ENCODE measurements around the gene PPP1R11.
A peak's percentile ranks its signal among the peaks of the same experiment; 100 is the strongest.

Gene PPP1R11

DNA sequence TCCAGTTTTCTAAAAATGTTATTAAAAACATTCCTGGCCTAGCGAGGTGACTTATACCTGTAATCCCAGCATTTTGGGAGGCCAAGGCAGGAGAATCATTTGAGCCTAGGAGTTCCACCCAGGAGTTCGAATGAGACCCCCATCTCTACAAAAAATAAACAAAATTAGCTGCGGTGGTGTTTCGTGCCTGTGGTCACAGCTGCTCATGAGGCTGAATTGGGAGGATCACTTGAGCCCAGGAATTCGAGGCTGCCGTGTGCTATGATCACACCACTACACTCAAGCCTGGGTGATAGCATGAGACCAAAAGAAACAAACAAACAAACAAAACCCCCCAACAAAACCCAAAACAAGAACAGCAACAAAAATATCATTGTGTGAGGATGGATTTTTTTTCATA, 25.8 kb upstream of the PPP1R11 start:
- H3K36me3 ChIP-seq (ENCODE audit: control insufficient read depth in 2 of 2, insufficient read depth in 2 of 2, low read length in 2 of 2): no peaks in the 10 kb centered on the region
- H3K9ac ChIP-seq (ENCODE audit: low read length in 2 of 2): no peak overlapping the region
- no peaks in the 10 kb centered on the region for H3K27me3 ChIP-seq (ENCODE audit: control insufficient read depth in 1 of 2, insufficient read depth in 2 of 2, low read length in 2 of 2)
- no peak overlapping the region for H3K27ac ChIP-seq (ENCODE audit: low read length)
- H3K9me3 ChIP-seq (ENCODE audit: control insufficient read depth in 2 of 2, low read length in 2 of 2): no peaks in the 10 kb centered on the region
- H3K4me1 ChIP-seq (ENCODE audit: control insufficient read depth, insufficient read depth, low read length): no peaks in the 10 kb centered on the region
- H3K4me3 ChIP-seq (ENCODE audit: low read length in 2 of 2): no peak overlapping the region

DNA sequence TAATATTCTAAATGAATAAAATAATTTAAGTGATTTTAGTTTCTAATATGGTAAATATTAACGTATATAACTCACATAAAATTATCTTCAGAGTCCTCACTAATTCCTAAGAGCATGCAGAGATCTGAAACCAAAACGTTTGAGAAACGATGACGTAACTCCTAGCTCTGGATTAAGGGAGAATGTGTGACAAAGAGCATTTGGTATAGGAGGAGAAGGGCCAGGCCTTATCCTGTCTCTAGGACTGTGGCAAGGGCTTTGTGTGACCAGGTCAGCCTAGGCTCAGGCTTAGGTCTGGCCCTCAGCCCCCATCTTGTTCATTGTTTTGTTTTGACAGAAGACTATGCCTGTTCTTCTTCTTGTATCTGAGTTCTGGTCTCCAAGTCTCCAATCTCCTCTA, 25.2 kb upstream of the PPP1R11 start:
- Histone ChIP-seq H3K9me3 (ENCODE audit: control insufficient read depth in 2 of 2, low read length in 2 of 2) (no peaks in the 10 kb centered on the region), H3K4me3 (ENCODE audit: low read length in 2 of 2) (no peak overlapping the region), H3K9ac (ENCODE audit: low read length in 2 of 2) (no peak overlapping the region), H3K27ac (ENCODE audit: low read length) (no peak overlapping the region), H3K36me3 (ENCODE audit: control insufficient read depth in 2 of 2, insufficient read depth in 2 of 2, low read length in 2 of 2) (no peaks in the 10 kb centered on the region), H3K4me1 (ENCODE audit: control insufficient read depth, insufficient read depth, low read length) (no peaks in the 10 kb centered on the region), H3K27me3 (ENCODE audit: control insufficient read depth in 1 of 2, insufficient read depth in 2 of 2, low read length in 2 of 2) (no peaks in the 10 kb centered on the region)

DNA sequence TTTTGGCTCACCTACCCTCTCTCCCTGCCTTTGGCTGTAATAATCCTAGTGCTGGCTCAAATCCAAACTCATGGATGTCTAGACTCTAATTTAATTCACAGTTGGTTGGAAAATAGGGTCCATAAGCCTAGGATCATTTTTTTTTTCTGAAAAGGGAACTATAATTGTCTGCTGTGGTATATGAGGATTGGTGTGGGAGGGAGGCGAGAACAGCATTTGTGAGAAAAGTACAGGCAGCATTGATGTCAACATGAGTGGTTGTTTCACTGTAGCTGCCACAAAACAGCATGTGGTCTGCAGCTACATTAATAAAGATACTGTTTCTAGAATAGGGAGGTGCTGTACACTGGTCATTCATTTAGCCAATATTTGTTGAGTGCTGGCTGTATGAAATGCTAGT, 24.5 kb upstream of the PPP1R11 start:
- Histone ChIP-seq H3K4me1 (ENCODE audit: control insufficient read depth, insufficient read depth, low read length) (no peaks in the 10 kb centered on the region), H3K27ac (ENCODE audit: low read length) (no peak overlapping the region), H3K36me3 (ENCODE audit: control insufficient read depth in 2 of 2, insufficient read depth in 2 of 2, low read length in 2 of 2) (no peaks in the 10 kb centered on the region), H3K9ac (ENCODE audit: low read length in 2 of 2) (no peak overlapping the region), H3K27me3 (ENCODE audit: control insufficient read depth in 1 of 2, insufficient read depth in 2 of 2, low read length in 2 of 2) (no peaks in the 10 kb centered on the region), H3K9me3 (ENCODE audit: control insufficient read depth in 2 of 2, low read length in 2 of 2) (no peaks in the 10 kb centered on the region), H3K4me3 (ENCODE audit: low read length in 2 of 2) (no peak overlapping the region)

DNA sequence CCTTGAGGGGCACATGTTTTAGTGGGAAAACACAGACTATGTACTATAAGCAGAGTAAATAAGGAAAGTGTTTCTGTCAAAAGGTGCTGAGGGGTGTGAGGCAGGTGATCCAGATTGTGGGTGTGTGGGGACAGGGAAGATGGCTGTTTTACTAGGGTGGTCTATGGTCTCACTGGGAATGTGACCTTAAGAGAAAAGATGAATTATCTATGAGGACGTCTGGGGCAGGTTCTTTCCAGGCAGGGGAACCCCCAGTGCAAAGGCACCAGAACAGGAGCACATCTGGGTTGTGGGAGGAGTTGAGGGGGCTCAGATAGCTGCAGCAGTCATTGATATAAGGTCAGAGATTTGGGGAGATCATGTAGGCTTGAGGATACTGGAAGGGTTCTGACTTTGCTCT, 24.1 kb upstream of the PPP1R11 start:
- no peaks in the 10 kb centered on the region for H3K36me3 ChIP-seq (ENCODE audit: control insufficient read depth in 2 of 2, insufficient read depth in 2 of 2, low read length in 2 of 2)
- H3K4me1 ChIP-seq (ENCODE audit: control insufficient read depth, insufficient read depth, low read length): no peaks in the 10 kb centered on the region
- no peak overlapping the region for H3K4me3 ChIP-seq (ENCODE audit: low read length in 2 of 2)
- H3K27ac ChIP-seq (ENCODE audit: low read length): no peak overlapping the region
- H3K9ac ChIP-seq (ENCODE audit: low read length in 2 of 2): no peak overlapping the region
- no peaks in the 10 kb centered on the region for H3K9me3 ChIP-seq (ENCODE audit: control insufficient read depth in 2 of 2, low read length in 2 of 2)
- H3K27me3 ChIP-seq (ENCODE audit: control insufficient read depth in 1 of 2, insufficient read depth in 2 of 2, low read length in 2 of 2): no peaks in the 10 kb centered on the region

DNA sequence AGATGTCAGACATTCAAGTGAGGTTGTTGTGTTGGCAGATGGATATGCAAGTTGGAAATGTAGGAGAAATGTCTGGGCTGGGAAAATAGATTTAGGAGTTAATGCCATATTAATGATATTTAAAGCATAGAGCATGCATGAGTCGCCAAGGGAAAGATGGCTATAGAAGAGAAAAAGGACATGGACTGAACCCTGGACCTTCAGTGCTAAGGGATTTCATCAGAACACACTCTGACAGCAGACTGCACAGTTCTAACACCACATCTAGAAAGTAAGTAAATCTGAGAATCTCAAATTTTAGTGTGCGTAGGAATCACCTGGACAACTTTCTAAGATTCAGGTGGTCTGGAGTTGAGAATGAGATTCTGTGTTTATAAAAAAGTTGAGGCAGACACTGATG, 23.3 kb upstream of the PPP1R11 start:
- Histone ChIP-seq H3K4me1 (ENCODE audit: control insufficient read depth, insufficient read depth, low read length) (no peaks in the 10 kb centered on the region), H3K9me3 (ENCODE audit: control insufficient read depth in 2 of 2, low read length in 2 of 2) (no peaks in the 10 kb centered on the region), H3K9ac (ENCODE audit: low read length in 2 of 2) (no peak overlapping the region), H3K27ac (ENCODE audit: low read length) (no peak overlapping the region), H3K36me3 (ENCODE audit: control insufficient read depth in 2 of 2, insufficient read depth in 2 of 2, low read length in 2 of 2) (no peaks in the 10 kb centered on the region), H3K27me3 (ENCODE audit: control insufficient read depth in 1 of 2, insufficient read depth in 2 of 2, low read length in 2 of 2) (no peaks in the 10 kb centered on the region), H3K4me3 (ENCODE audit: low read length in 2 of 2) (no peak overlapping the region)

DNA sequence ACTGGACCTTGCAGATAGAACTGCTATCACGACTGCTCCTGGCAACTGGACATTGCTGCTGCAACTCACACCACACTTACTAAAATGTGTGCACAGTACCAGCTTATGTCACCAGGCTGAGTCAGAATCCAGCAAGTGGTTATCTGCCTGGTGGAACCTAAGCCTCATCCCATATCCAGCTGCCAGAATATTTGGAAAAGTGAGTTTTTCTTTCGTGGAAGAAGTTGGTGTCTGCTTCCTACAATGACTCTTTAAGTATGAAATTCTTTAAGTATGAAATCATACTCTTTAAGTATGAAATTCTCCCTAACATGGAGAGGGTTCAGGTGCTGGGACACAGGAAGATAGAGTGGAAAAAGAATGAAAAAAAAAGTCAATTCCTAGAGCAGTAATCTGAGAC, 22.4 kb upstream of the PPP1R11 start:
- no peak overlapping the region for H3K4me3 ChIP-seq (ENCODE audit: low read length in 2 of 2)
- H3K9ac ChIP-seq (ENCODE audit: low read length in 2 of 2): no peak overlapping the region
- H3K4me1 ChIP-seq (ENCODE audit: control insufficient read depth, insufficient read depth, low read length): no peaks in the 10 kb centered on the region
- H3K27me3 ChIP-seq (ENCODE audit: control insufficient read depth in 1 of 2, insufficient read depth in 2 of 2, low read length in 2 of 2): no peaks in the 10 kb centered on the region
- H3K27ac ChIP-seq (ENCODE audit: low read length): no peak overlapping the region
- no peaks in the 10 kb centered on the region for H3K9me3 ChIP-seq (ENCODE audit: control insufficient read depth in 2 of 2, low read length in 2 of 2)
- no peaks in the 10 kb centered on the region for H3K36me3 ChIP-seq (ENCODE audit: control insufficient read depth in 2 of 2, insufficient read depth in 2 of 2, low read length in 2 of 2)

DNA sequence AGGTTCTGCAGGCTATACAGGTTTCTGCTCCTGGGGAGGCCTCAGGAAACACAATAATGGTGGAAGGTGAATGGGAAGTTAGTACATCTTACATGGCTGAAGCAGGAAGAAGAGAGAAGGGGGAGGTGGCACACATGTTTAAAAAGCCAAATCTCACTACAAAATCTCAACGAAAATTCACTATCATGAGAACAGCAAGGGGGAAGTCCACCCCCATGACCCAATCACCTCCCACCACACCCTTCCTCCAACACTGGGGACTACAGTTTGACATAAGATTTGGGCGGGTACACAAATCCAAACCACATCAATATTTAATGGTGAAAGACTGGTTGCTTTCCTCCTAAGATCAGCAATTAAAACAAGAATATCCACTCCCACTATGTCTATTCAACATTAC, 19.8 kb upstream of the PPP1R11 start:
- no peaks in the 10 kb centered on the region for H3K9me3 ChIP-seq (ENCODE audit: control insufficient read depth in 2 of 2, low read length in 2 of 2)
- H3K4me3 ChIP-seq (ENCODE audit: low read length in 2 of 2): no peak overlapping the region
- H3K27ac ChIP-seq (ENCODE audit: low read length): no peak overlapping the region
- H3K9ac ChIP-seq (ENCODE audit: low read length in 2 of 2): no peak overlapping the region
- H3K4me1 ChIP-seq (ENCODE audit: control insufficient read depth, insufficient read depth, low read length): no peaks in the 10 kb centered on the region
- no peaks in the 10 kb centered on the region for H3K27me3 ChIP-seq (ENCODE audit: control insufficient read depth in 1 of 2, insufficient read depth in 2 of 2, low read length in 2 of 2)
- no peaks in the 10 kb centered on the region for H3K36me3 ChIP-seq (ENCODE audit: control insufficient read depth in 2 of 2, insufficient read depth in 2 of 2, low read length in 2 of 2)

DNA sequence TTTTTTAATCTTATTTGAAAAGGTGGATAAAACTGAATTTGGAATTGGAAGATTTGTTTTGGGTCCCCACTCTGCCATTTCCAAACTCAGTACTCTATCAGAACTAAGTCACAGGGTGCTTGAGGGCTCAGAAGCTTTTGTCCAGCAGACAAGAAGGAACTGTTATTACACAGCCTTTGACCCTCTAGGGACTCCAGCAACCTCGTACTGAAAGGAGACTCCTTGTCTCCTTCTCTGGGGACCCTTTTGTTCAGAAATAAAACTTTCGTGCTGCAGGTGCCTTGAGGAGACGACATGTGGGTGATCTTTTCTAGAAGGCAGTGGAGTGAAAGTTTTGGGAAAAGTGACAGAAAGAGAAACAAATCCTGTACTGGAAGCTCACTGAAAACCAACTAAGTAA, 13.3 kb upstream of the PPP1R11 start:
- H3K4me1 ChIP-seq (ENCODE audit: control insufficient read depth, insufficient read depth, low read length): no peaks in the 10 kb centered on the region
- no peak overlapping the region for H3K4me3 ChIP-seq (ENCODE audit: low read length in 2 of 2)

DNA sequence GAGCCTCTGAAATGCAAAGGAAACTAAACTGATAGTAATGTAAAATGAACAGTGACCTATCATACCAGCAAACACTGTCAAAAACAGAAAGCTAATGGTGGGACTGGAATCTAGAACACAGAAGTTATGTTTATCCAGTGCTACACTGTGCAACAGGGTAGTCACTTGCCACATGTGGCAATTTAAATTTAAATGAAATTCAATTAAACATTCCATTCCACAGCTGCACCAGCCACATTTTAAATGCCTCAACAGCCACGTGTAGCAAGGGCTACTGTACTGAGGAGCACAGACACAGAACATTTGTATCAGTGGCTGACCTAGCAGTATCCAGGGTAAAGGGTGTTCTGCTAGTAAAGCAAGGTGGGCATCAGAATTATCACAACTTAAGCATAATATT, 11.5 kb upstream of the PPP1R11 start:
- Histone ChIP-seq H3K4me3 (ENCODE audit: low read length in 2 of 2) (no peak overlapping the region), H3K9ac (ENCODE audit: low read length in 2 of 2) (no peak overlapping the region), H3K9me3 (ENCODE audit: control insufficient read depth in 2 of 2, low read length in 2 of 2) (no peaks in the 10 kb centered on the region), H3K36me3 (ENCODE audit: control insufficient read depth in 2 of 2, insufficient read depth in 2 of 2, low read length in 2 of 2) (peaks cover 7 to 9% of the 10 kb centered on the region in 2 donors), H3K27me3 (ENCODE audit: control insufficient read depth in 1 of 2, insufficient read depth in 2 of 2, low read length in 2 of 2) (no peaks in the 10 kb centered on the region), H3K27ac (ENCODE audit: low read length) (no peak overlapping the region), H3K4me1 (ENCODE audit: control insufficient read depth, insufficient read depth, low read length) (peaks cover 7% of the 10 kb centered on the region)

More for the DNA sequence above, 13.3 kb upstream of the PPP1R11 start:
- Histone ChIP-seq H3K9ac (ENCODE audit: low read length in 2 of 2) (no peak overlapping the region), H3K9me3 (ENCODE audit: control insufficient read depth in 2 of 2, low read length in 2 of 2) (no peaks in the 10 kb centered on the region), H3K27me3 (ENCODE audit: control insufficient read depth in 1 of 2, insufficient read depth in 2 of 2, low read length in 2 of 2) (no peaks in the 10 kb centered on the region), H3K36me3 (ENCODE audit: control insufficient read depth in 2 of 2, insufficient read depth in 2 of 2, low read length in 2 of 2) (peaks cover 7 to 9% of the 10 kb centered on the region in 2 donors), H3K27ac (ENCODE audit: low read length) (no peak overlapping the region)

DNA sequence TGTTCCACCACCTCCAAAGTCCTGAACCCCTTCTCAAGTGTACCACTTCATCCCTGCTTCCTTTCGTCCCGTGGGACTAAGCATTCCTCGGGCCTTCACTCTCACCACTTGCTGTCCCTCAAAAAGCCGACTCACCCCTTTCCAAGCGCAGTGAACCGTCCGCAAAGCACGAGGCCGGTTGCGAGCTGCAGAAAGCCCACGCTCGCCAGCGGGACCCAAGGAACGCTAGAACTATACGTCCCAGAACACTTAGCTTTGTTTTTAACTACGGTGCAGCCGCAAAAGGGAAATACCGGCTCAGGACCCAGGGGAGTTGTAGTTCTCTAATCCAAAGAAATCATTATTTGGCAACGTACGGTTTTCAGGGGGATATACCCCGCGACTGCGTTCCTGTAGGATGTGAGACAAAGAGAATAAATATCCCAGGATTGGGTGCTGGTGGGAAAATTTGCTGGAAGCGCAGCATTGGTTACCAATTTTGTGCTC, 6.3 kb upstream of the PPP1R11 start:
- no peaks in the 10 kb centered on the region for H3K27me3 ChIP-seq (ENCODE audit: control insufficient read depth in 1 of 2, insufficient read depth in 2 of 2, low read length in 2 of 2)
- peaks cover 13% of the 10 kb centered on the region for H3K4me1 ChIP-seq (ENCODE audit: control insufficient read depth, insufficient read depth, low read length)

DNA sequence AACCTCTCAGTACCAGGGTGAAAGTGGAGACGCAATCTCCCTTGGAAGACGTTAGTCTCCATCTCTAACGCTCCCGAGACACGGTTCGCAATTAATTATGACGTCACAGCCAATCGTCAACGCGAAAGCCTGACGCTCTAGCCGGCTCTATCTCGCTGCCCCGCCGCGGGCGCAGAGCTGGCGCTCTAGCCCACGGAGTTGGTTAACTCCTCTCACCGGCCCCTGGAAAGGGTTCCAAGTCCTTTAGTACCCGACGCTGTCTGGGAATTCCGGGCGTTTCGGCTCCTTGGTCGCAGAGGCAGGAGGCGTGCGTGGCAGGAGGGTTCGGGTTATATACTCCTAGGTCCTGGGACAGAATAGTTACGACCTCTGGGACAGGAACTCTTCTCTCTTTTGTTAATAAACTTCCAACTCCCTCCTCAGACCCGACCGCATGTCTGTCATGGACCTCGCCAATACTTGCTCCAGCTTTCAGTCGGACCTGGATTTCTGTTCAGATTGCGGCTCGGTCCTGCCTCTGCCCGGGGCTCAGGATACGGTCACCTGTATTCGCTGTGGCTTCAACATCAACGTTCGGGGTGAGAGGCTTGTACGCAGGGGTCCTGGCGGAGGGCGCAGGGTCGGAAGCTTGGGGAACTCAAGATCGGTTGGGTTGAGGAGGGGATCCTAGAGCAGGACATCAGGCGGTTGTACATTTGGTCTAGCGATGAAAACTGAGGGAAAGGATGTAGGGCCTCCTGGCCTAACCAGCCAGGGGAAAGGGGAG, 5.7 kb upstream of the PPP1R11 start, which contains the start of gene POLR1H:
POLR1H (plus strand) TSS at position 174 of the 766 bp plus-strand sequence; CDS start at position 434, 260 bp downstream.
- peaks cover 18% of the 10 kb centered on the region for H3K4me1 ChIP-seq (ENCODE audit: control insufficient read depth, insufficient read depth, low read length)
- H3K4me3 ChIP-seq (ENCODE audit: low read length in 2 of 2): peak within 1 kb of the TSS; percentile 97
- H3K9me3 ChIP-seq (ENCODE audit: control insufficient read depth in 2 of 2, low read length in 2 of 2): no peaks in the 10 kb centered on the region
- H3K27ac ChIP-seq (ENCODE audit: low read length): peak within 1 kb of the TSS; percentile 79
- H3K36me3 ChIP-seq (ENCODE audit: control insufficient read depth in 2 of 2, insufficient read depth in 2 of 2, low read length in 2 of 2): peaks cover 4 to 7% of the 10 kb centered on the region in 2 donors
- H3K9ac ChIP-seq (ENCODE audit: low read length in 2 of 2): peak within 1 kb of the TSS; percentile 94 to 97
- H3K27me3 ChIP-seq (ENCODE audit: control insufficient read depth in 1 of 2, insufficient read depth in 2 of 2, low read length in 2 of 2): no peaks in the 10 kb centered on the region

More for the DNA sequence above, 6.3 kb upstream of the PPP1R11 start:
- Histone ChIP-seq H3K9me3 (ENCODE audit: control insufficient read depth in 2 of 2, low read length in 2 of 2) (no peaks in the 10 kb centered on the region), H3K4me3 (ENCODE audit: low read length in 2 of 2) (peak overlapping the region; percentile 97), H3K36me3 (ENCODE audit: control insufficient read depth in 2 of 2, insufficient read depth in 2 of 2, low read length in 2 of 2) (peaks cover 4 to 7% of the 10 kb centered on the region in 2 donors), H3K27ac (ENCODE audit: low read length) (peak overlapping the region; percentile 79), H3K9ac (ENCODE audit: low read length in 2 of 2) (peak overlapping the region; percentile 94 to 97)
